ENCODE data around the gene PRMT5. TPM values are rescaled to one million over a fixed set of nuclear protein-coding genes. Genes with fewer than 3 reads are reported as not detected.

Gene PRMT5
- total RNA-seq, 4 donors from 2014 or later = 67.2 to 83.2 (median 78.6) TPM

DNA sequence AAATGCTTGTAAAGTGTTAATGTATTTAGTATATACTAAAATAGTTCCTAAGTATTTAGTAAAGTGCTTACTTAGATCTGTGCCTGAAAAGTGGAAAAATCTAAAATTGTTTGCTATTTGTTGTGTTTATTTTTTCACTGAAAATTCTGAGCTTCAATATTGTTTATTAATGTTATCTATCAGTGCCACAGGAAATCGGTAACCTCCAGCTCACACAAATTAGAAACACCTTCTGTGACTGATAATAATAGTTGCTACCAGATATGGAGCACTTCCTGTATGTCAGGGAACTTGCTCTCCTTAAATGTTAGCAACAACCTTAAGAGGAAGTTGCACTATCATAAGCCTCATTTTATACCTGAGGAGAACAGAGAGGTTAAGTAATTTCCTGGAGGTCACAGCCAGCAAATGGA, 58.4 kb downstream of the PRMT5 start:
- TF ChIP-seq POLR2A (IDR thresholded peaks at IDR 0.05) = no peak
- intact Hi-C loops (cut with DNase I; ENCODE audit: low total_unique reads) = loop anchor here (1.0 to 5.0 kb wide), 5 partner anchors 18 to 272 kb away; partner anchors contain the start of genes ABHD4, MRPL52, PRMT5 and RBM23
- Histone ChIP-seq H3K27me3 (no peaks in the 10 kb centered on the region), H3K36me3 (peaks cover 0 to 28% of the 10 kb centered on the region in 2 donors), H3K9me3 (no peaks in the 10 kb centered on the region), H3K4me1 (peaks cover 16 to 22% of the 10 kb centered on the region in 2 donors), H3K4me3 (peak overlapping the region; percentile 89 to 100 (median 96)), H3K27ac (peak overlapping the region; percentile 98 to 100 (median 99))
- ATAC-seq = peak; percentile 48 to 55
- in situ Hi-C loops (cut with MboI; ENCODE audit: low sequenced_read_pairs in 4 of 4) = loop anchor here in 3 of 4 donors (25.0 kb wide), 2 partner anchors 309 to 484 kb away; no protein-coding TSS in a partner anchor
- DNase-seq = no peak

Other genes starting within 250 kb of the PRMT5 start
- gene OXA1L, start 162.7 kb downstream of the PRMT5 start, total RNA-seq = 100 to 1,000 TPM in 3 of 4 donors, 10 to 100 TPM in 1; 83.5 to 135 (median 114) TPM
- gene SLC7A7, start 113.9 kb downstream of the PRMT5 start, total RNA-seq = 1 to 10 TPM in 3 of 4 donors, under 1 TPM in 1; 0.68 to 5.3 (median 2.2) TPM
- 100 to 1,000 TPM in 1 of 4 donors, 10 to 100 TPM in 3; 48.5 to 153 (median 89.0) TPM for gene MRPL52, start 99.5 kb downstream of the PRMT5 start, total RNA-seq
- 10 to 100 TPM; 14.9 to 29.7 (median 20.8) TPM for gene MMP14, start 92.8 kb downstream of the PRMT5 start, total RNA-seq
- gene LRP10, start 57.6 kb downstream of the PRMT5 start, total RNA-seq = 100 to 1,000 TPM in 1 of 4 donors, 10 to 100 TPM in 3; 31.1 to 109 (median 60.1) TPM
- 1 to 10 TPM in 1 of 4 donors, not detected in 3; 1.1 TPM for gene REM2, start 46.2 kb downstream of the PRMT5 start, total RNA-seq
- gene RBM23, start 10.2 kb downstream of the PRMT5 start, total RNA-seq = 10 to 100 TPM; 37.7 to 83.3 (median 62.1) TPM
- 10 to 100 TPM; 12.9 to 34.6 (median 17.1) TPM for gene HAUS4, start 27.7 kb upstream of the PRMT5 start, total RNA-seq
- gene AJUBA, start 53.2 kb upstream of the PRMT5 start, total RNA-seq = 1 to 10 TPM in 2 of 4 donors, under 1 TPM in 2; 0.46 to 5.0 (median 1.9) TPM
- 10 to 100 TPM in 1 of 4 donors, 1 to 10 TPM in 3; 3.7 to 16.2 (median 6.7) TPM for gene C14orf93, start 80.8 kb upstream of the PRMT5 start, total RNA-seq
- 100 to 1,000 TPM; 304 to 543 (median 486) TPM for gene PSMB5, start 105.5 kb upstream of the PRMT5 start, total RNA-seq
- gene PSMB11, start 112.8 kb upstream of the PRMT5 start, total RNA-seq = not detected
- gene CDH24, start 128.1 kb upstream of the PRMT5 start, total RNA-seq = 1 to 10 TPM in 1 of 4 donors, under 1 TPM in 3; 0.36 to 1.7 (median 0.58) TPM
- gene ACIN1, start 165.8 kb upstream of the PRMT5 start, total RNA-seq = 10 to 100 TPM; 61.9 to 74.8 (median 70.6) TPM
- gene C14orf119, start 166.1 kb upstream of the PRMT5 start, total RNA-seq = 10 to 100 TPM in 3 of 4 donors, 1 to 10 TPM in 1; 9.5 to 28.8 (median 13.8) TPM
- not detected for gene CIROP, start 175.6 kb upstream of the PRMT5 start, total RNA-seq
- gene CEBPE, start 189.9 kb upstream of the PRMT5 start, total RNA-seq = not detected

All from gastrocnemius medialis (tissue), 4 donors.